Measurements from ENCODE around the gene SMIM41.

SMIM41 gene

GRCh38 chr12:52147367-52147963, 68.0 kb downstream of the SMIM41 start:
- no peak for DNase-seq (ENCODE audit: low read depth)

GRCh38 chr12:52147964-52148463, 68.5 kb downstream of the SMIM41 start:
- no peak for DNase-seq (ENCODE audit: low read depth)

- no peak for DNase-seq (ENCODE audit: low read depth)
Measured at GRCh38 chr12:52148464-52149181, 69.1 kb downstream of the SMIM41 start.

GRCh38 chr12:52149182-52149641, 69.7 kb downstream of the SMIM41 start:
- DNase-seq (ENCODE audit: low read depth), result no peak

- DNase-seq (ENCODE audit: low read depth), result no peak
Measured at GRCh38 chr12:52149651-52150241, 70.2 kb downstream of the SMIM41 start.

- no peak for DNase-seq (ENCODE audit: low read depth)
Measured at GRCh38 chr12:52151153-52151836, 71.8 kb downstream of the SMIM41 start.

GRCh38 chr12:52151837-52152783, 72.6 kb downstream of the SMIM41 start:
- peak; percentile 56 for DNase-seq (ENCODE audit: low read depth)

GRCh38 chr12:52152905-52153317, 73.4 kb downstream of the SMIM41 start:
- DNase-seq (ENCODE audit: low read depth), result no peak

- peak; percentile 28 for DNase-seq (ENCODE audit: low read depth)
Measured at GRCh38 chr12:52155048-52155868, 75.8 kb downstream of the SMIM41 start.

- DNase-seq (ENCODE audit: low read depth), result no peak
Measured at GRCh38 chr12:52156311-52156710, 76.8 kb downstream of the SMIM41 start.

GRCh38 chr12:52156757-52157565, 77.5 kb downstream of the SMIM41 start:
- peak; percentile 27 for DNase-seq (ENCODE audit: low read depth)

- DNase-seq (ENCODE audit: low read depth), result no peak
Measured at GRCh38 chr12:52157566-52158150, 78.2 kb downstream of the SMIM41 start.
